HG03571 (cell line): ENCODE results near the gene PRPH2.
A peak's percentile ranks its signal among the peaks of the same experiment; 100 is the strongest.

Experiments
- ATAC-seq: cut with Tn5 transposase; IDR thresholded peaks from one replicate; pipeline ENCODE4 v1.9.1; 2021; ENCODE audit not compliant: unreplicated experiment

PRPH2 gene

GRCh38 chr6:42722497-42722896, at the start of gene PRPH2:
Gene PRPH2, minus strand, starts transcription at chr6:42722597. Its CDS starts 263 bp downstream, at chr6:42722334.
- no peak for ATAC-seq

GRCh38 chr6:42771741-42772100, 49.3 kb upstream of the PRPH2 start:
- no peak for ATAC-seq

GRCh38 chr6:42769836-42770235, 47.4 kb upstream of the PRPH2 start:
- no peak for ATAC-seq

- ATAC-seq: no peak
These were observed 46.7 kb upstream of the PRPH2 start for GRCh38 chr6:42769051-42769450.

GRCh38 chr6:42766163-42766670, 43.8 kb upstream of the PRPH2 start:
- no peak for ATAC-seq

DNA sequence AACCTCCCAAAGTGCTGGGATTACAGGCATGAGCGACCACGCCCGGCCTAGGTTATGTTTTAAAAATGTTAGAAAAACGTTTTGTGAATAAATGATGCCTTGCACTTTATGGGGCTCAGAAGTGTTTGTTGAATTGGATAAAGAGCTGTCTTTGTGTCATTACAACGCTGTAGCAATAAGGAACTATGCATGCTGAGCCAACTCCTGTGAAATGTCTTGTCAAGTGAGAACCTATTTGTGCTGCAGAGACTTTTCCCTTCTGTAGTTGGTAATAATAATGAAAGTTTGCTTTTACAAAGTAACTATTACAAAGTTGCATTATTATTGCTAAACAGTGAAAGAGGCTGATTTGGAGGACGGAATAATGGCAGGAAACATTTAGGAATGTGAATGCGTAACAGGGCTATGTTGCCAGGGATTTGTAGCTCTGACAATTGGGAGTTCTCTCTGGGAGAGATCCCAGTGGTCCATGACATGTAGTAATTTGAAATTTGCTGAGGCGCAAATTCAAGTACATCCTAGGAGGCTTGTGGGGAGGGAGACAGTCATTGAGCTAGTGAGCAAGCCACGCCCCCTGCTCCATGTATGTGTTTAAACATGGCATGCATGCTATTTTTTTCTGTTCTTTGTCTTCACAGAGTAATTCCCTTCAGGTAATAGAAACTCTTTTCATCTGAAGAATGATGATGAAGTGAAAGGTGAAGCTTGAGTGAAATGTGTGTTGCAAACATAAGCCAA, 42.7 kb upstream of the PRPH2 start:
- no peak for ATAC-seq

DNA sequence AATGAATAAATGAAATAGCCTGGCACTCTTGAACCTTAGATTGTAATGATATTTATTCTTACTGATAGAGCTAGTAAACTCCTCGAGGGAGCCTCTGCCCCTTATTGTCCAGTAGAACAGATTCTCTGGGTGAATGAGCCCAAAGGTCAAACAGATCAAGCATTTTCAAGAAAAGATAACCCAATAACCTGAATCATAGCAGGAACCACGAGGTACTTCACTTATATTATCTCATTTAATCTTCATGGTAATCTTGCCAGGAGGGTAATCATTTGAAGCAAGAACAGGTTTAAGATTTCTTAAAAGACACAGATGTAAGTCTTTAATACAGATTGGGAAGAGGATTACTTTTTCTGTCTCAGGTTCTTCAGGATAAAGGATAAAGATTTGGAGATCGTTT, 40.6 kb upstream of the PRPH2 start:
- no peak for ATAC-seq

GRCh38 chr6:42762426-42762859, 40.0 kb upstream of the PRPH2 start:
- ATAC-seq: no peak

GRCh38 chr6:42761287-42762067, 39.1 kb upstream of the PRPH2 start:
- no peak for ATAC-seq

DNA sequence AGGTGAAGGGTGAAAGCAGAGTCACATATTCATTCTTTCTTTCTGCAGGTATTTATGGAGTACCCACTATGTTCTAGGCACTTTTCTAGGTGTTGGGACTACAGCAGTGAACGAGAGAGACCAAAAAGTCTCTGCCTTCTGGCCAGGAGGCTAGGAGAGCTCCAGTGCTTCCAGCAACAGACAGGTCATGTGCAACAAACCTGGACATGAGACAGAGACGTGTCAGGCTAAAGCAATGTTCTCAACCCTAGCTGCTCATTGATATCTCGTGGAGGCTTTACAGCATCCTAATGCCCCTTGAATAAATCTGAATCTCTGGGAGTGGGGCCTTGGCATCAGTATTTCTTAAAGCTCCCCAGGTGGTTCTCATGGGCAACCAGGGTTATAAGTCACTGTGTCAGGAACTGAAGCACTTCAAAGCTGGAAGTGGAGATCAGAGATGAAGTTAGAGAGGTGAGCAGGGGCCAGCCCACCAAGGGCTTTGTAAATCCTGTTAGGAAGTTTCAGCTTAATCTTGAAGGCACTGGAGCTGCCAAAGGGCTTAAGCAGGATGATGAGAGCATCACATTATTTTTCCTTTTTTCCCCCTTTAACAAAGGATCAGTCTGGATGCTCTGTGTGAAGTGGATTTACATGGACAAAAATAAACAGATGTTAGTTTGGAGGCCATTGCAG, 36.5 kb upstream of the PRPH2 start:
- ATAC-seq: no peak

- no peak for ATAC-seq
These were observed 34.3 kb upstream of the PRPH2 start for GRCh38 chr6:42756722-42757121.

GRCh38 chr6:42754759-42755158, 32.4 kb upstream of the PRPH2 start:
- ATAC-seq: no peak

DNA sequence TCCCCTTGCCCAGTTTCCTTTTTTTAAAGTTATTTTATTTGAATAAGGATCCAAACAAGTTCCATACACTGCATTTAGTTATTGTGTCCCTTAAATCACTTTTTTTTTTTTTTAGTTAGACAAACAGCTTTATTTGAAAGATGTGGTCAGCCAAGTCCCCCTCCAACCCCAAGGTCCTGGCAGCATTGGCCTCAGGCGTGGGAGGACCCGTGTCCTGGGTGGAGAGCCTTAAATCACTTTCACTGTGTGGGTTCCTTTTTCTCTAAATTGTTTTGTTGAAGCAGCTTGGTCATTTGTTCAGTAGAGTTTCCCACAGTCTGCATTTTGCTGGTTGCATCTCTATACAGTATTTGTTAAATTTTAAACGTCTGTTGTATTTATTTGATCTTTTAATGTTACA, 28.7 kb upstream of the PRPH2 start:
- ATAC-seq: no peak

DNA sequence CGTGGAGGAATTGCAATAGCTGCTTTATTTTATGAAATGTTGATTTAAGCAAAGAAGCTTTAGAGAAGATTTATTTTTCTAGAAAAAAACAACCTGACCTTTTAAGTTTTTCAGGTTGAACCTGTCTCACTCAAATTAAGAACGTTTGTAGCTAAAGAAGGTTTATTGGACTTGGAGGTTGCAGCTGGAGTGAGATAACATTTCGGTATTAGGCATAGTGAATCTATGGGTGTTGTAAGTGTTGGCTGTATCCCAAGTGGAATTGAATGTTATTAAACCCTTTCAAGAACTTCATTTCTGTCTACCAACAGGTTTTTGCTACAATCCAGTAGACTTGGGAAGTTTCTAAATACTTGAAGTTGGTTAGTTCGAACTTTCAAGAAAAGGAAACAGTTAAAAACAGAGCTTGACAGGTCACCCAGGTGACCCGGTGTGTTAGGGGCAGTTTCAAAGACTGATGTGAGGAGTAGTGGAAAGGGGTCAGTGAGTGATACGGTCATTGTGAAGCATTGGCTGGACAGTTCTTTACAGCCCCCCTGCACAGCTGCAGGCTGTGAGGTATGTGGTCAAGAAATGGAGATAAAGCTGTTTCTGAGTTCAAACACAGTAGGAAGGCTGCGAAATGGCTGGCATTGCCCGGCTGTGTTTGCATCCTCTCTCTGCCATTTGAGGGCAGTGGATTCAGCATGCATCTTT, 26.0 kb upstream of the PRPH2 start:
- ATAC-seq: no peak

GRCh38 chr6:42746463-42747391, 24.3 kb upstream of the PRPH2 start:
- peak; percentile 52 for ATAC-seq

DNA sequence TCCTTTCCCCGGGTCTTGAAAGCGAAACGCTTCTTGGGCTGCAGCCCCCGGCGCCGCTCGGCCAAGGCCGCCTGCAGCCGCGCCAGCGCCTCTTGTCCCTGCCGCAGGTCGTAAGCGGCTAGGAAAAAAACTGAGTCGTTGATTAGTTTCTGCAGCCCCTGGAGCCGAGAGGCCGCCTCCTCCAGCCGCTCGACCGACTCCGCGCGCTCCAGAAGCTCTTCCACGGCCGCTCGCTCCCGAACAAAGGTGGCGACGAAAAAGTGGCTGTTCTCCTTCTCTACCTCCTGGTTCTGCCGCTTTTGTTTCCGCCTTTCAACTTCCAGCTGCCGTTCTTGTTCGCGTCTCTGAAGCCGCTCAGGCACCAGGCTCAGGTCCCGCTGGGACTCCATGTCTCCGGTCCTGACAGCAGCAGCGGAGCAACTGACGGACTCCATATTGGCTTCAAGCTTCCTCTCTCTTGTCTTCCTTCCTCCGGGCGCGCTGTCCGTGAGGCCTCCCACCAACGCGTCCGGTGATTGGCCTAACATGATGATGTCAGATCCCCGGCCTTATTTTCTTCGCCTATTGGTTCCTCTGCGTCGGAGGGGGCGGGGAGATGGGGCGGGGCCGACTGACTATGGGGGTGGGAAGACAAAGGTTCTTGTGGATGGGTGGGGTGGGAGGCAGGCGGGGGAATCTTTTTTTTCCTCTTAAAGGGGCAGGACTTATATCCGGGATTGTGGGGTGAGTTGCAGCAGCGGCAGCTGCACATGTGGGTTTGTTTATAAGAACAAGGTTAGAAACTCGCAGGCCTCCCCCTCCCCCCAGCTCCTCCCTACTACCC, 23.5 kb upstream of the PRPH2 start, which contains the start of gene TBCC:
TSS of gene TBCC (minus strand) at position 464 of the 823 bp plus-strand sequence. CDS start at position 434, 30 bp downstream.
- ATAC-seq: peak; percentile 68

- no peak for ATAC-seq
These were observed 22.8 kb upstream of the PRPH2 start for GRCh38 chr6:42745083-42745639.

DNA sequence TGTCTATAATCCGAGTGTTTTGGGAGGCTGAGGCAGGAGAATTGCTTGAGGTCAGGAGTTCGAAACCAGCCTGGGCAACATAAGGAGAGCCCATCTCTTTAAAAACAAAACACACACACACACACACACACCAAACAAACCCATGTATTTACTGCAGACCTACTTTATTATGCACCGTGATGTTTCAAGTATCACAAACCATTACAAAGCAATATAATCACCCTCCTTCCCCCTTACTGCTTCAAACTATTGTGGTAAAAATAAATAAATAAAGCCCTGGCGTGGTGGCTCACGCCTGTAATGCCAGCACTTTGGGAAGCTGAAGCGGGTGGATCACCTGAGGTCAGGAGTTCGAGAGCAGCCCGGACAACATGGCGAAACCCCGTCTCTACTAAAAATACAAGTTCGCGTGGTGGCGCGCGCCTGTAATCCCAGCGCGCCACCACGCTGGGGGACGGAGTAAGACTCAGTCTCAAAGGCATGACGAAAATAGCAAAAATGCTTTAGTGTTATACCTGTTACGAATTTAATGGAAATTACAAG, 22.0 kb upstream of the PRPH2 start:
- ATAC-seq: no peak
